GM19372 (cell line): ENCODE results near the gene DTNBP1.

ENCODE experiments used
- ATAC-seq: cut with Tn5 transposase; IDR thresholded peaks from one replicate; pipeline ENCODE4 v1.9.1; 2021; ENCODE audit warnings: mild to moderate bottlenecking, low read depth, moderate library complexity; ENCODE audit not compliant: unreplicated experiment

DTNBP1 gene

DNA sequence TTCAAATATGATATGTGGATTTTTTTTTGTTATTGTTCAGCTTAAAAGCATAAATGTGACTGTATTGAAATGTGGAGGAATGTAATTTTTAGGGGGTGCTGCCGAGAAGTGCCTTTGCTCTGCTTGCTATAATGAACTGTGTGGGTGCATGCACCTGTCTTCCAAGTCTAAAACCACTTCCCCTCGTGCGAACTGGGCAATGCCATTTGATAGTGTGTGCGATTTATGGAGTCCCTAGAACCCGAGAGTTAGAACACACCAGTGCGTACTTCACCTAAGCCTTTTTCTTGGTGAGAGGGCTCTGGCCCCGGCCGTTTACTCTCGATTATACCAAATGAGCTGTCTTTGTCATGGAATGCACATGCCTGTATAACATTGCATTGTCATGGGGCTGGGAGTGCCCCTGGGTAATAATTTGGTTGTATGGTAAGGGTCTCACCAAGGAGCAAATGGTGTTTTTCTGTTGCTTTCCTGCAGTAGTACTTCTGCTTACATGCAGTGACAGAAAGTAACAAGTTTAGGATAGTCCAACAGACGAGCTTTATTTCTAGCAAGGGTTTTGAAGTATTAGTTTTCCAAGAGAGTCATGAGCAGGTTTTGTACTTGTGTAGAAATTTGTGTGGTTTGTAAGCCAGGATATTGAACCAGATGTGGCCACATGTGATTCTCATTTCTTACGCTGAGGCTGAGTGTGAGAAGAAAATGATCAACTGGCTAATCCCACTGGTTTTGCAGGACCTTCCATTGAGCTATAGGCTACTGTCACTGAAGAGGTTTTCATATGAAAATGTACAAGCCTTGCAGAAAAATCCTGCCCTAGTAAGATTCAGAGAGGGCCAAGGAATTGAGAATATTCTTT lies 172.4 kb downstream of the DTNBP1 start:
- no peak for ATAC-seq

DNA sequence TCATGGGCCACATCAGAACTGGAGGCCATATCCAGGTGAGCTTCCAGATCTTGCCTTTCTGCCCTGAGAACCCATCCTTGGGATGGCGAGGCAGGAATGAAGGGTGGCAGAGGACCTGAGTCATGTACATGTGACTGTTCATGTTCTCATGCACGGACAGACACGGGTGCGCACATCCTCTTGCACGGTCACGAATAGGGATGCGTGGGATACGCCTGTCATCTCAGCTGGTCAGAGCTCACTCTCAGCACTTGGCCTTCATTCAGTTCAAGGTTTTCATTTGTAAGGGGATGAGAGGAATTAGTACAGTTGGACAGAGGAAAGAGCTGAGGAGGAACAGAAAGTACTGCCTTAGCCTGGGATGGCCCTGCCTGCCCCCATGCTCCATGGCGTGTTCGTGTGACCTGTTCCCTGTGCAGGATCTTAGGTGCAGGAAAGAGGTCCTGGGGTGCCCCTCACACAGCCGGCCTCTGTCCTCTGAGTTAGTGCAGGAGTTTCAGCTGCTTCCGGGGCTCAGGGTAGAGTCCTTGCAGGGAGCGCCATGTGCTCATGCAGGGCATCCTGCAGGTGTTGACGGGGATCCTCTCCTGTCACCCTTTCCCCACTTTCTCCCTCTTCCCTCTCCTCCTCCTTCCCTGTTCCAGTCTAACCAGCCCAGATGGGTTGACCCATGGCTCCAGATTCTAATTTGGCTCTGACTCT lies 173.4 kb downstream of the DTNBP1 start:
- no peak for ATAC-seq

DNA sequence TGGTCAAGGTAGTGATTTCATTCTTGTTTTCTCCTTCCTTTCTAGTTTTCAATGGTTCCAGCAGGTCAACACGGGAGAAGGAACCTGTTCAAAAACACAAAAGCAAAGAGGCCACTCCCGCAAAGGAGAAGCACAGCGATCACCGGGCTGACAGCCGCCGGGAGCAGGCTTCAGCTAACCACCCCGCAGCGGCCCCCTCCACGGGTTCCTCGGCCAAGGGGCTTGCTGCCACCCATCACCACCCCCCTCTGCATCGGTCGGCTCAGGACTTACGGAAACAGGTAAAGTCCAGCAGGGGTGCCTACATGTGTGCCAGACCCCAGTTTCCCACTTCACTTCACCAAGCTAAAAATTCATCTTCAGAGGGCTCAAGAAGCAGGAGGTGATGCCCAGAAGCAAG lies 175.6 kb downstream of the DTNBP1 start:
- no peak for ATAC-seq

DNA sequence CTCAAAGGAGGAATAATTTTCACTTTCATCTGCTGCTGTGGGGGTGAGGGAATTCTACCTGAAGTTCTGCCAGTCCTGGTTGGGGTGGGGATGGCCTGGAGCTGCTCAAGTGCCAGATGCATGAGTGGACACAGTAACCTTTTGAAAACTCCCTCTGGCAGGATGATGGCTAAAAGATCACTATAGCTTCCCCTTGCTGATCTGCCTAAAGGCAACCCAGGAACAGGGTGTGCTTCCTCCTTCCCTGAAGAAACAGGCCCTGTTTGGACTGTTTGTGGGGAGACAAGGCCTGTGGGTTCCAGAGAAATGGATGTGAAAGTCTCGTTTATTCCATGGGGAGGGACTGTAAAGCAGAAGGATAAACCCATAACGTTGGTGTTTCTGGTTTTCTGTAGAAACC lies 176.9 kb downstream of the DTNBP1 start:
- ATAC-seq, result no peak

DNA sequence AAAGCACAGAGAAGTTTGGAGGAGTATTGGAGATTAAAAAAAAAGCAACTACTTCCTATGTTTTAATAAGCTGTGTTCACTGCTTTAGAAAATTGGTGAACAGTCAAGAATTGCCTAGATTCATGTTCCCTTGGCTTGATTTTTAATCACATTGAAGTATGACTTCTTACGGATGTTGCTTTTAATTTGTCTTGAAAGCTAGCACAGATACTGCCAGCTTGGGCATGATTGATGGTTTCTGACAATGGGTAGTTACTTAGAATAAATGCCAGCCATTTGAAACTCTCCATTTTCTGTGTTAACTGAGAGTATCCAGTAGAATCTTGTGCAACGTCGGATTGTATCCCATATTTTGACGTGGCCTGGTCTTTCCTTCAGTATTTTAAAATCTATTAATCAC lies 178.0 kb downstream of the DTNBP1 start:
- ATAC-seq, result no peak

DNA sequence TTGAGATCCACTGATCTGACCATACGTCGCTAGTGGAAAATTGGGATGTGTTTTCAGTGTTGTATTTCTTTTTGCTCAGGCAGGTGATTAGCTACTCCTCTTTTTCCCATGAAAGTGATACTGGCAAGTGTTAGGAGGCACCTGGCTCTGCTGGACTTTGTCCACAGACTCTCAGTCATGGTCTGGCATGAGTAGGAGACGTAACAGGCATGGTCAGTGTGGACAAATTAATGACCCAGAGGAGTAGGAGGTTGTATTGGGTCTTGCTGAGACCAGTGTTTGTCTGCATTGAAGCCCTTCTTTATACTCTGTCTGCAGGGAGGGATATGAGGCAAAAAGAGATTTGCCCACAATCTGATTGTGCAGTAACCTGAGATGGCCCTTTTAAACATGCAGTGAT lies 178.7 kb downstream of the DTNBP1 start:
- no peak for ATAC-seq

DNA sequence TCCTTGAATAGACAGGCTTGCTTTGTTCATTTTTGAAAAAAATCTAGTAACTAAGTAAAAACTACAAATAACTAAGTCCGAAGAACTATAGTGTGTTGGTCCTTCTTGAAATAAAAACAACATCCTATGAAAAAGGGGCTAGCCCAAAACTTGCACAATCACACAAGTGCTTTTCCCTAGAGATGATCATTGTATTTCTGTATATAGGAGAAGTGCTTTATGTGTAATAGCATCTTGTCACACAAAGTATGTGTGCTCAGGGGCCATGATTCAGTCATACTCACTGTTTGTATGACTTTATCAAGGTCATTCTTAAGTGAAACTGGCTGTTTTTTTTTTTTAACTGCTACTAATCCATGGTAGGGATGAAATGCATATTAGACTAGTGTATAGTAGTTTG lies 179.8 kb downstream of the DTNBP1 start:
- ATAC-seq, result no peak

DNA sequence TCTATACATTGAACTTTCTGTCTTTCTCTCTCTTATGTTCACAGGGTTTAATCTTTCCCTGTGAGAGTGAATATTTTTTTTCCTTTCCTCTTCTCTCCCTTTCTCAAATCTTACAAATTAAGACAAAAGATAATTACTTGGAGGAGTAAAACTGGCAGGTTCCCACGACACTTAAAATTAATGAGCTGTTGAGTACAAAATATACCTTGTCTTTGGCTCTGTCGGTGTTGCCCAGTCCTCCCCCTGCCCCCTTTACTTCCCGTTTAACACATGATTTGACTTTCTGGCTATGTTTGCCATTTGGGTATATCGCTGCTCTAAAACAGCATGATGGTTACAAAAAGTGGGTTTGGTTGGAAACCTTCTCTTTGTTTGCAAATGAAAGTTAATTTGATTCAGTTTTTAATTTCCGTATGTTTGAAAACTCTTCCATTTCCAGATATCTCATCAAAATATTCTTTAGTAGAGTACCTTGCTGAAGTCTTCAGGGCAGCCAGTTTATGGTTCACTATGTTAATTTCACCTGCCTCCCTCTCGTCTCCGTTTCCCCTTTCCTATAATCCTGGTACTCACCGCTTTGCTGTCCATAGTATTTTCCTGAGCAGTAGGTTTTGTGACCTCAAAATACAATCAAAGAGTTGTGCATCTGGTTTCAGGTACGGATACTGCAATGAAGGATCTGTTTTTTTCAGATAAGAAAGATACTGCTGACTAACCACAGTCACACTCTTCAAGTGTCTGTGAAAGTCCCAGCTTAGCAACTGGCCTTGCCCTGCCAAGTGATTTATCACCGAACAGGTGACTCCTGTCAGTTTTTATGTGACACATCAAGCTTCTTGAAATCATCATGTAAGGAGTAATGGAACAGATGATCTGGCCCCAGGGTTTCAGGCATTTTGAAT lies 181.2 kb downstream of the DTNBP1 start:
- ATAC-seq, result no peak

DNA sequence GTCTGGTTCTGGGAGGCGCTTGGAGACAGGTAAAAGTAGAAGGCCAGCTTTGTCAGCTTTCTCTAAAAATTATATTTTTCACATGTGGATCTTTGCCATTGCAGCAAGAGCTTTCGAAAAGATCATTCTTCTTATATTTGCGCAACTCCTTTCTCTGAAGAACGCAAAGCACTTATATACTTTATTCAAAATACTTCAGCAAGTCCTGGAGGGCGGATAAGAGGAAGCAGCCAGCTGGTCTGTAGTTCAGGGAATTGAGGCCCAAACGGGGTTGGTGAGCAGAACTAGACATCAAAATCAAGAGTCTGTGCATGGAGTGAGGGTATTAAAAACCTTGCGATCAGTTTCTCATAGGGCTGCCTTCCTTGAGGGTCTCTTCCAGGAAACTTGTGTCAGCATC lies 182.3 kb downstream of the DTNBP1 start:
- no peak for ATAC-seq

DNA sequence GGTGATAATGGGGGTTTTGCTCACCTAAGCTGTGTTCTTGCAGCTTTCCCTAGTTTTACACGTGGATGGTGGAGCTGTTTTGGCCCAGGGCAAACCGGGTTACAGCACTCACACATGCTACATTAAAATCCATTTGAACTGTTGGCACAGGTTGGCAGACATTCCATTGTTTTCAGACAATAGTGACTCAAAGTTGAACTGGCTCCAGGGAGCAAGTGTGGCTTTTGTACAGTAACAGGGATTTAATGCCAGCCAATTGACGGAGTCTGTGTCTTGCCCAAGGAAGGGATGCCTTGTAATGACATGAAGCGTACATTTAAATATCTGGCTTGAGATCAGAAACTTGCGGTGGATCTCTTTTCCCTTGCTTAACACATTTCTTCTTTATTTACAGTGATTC lies 183.1 kb downstream of the DTNBP1 start:
- no peak for ATAC-seq

DNA sequence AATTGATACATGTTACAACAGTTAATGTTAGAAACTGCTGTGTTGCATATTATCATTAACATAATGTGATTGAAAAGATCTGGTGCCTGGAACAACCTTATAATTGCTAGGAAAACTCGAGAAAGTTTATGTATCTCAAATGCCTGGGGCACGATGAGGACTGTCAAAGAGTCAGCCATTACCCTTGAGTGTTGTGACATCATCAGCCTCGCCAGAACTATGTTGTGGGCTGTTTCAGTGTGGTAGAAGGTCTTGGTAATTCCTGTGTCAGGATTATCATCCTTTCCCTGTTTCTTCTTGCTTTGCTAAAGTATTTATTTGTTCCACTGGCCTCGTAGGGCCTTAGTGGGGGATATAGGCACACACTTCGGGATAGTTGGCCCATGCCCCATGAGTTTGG lies 185.1 kb downstream of the DTNBP1 start:
- no peak for ATAC-seq

DNA sequence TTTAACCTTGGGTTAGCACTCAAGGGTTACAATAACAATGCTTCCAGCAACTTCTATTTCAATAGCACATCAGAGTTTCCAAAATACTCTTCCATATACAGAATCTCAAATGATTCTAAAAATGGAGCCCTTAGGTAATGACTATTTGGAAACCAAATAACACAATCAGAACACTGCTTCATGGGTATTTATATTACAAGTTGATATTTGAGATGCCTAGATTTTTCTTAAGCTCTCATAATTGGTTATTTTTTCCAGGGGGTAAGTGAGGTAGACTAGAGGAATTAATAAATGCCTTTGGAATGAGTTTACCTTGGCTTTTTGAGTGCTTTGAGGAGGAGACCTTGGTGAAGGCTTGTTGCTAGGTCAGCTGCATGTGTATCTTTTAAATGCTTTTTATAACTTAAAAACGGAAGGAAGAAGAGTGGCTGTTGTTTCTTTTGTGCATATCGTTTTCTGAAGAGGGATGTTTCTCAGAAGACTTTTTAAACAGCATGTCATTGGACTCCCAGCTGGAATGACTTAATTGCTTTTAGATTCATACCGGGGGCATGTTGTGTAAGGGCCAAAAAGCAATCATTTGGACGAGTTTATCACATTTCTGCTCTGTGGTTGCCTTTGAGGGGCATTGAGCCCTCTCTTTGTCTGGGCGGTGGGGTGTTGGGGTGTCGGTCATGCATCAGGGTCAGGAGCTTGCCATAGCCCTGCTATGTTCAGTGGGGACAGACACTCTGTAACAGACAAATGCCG lies 186.0 kb downstream of the DTNBP1 start:
- ATAC-seq, result no peak

DNA sequence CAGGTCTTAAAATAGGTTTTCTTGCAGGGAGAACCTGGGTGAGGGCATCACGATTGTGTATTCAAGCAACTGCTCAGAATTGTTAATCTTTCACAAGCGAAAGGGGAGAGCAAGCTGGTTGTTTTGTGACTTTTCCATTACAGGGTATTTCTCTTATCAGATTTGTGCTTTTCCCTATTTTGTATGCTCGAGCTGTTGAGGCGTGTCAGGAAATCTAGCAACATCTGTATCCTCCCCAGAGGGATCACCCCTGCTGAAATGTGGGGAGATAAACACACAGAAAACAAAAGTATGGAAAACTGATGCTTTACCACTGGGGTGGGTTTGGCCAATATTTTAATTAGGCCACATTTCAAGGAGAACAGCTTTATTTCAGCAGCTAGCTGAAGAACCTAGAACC lies 187.0 kb downstream of the DTNBP1 start:
- ATAC-seq, result no peak

DNA sequence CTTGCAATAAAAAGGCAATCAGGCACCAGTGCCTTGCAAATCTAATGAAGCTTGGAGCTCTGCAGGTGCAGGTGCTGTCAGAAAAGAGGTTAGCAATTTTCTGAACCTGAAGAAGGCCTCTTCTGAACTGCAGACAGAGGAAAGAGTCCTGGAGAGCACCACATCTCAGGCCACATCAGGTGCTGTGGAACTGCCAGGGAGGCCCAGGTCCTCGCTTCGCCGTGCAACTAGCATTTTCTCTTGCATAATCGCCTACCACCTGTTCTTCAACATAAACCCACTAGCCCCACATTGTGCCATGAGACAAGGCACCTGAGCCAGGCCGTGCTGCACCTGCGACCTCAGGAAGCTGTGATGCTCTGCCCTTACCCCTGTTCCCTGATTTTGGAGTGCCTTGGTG lies 187.6 kb downstream of the DTNBP1 start:
- ATAC-seq, result no peak

DNA sequence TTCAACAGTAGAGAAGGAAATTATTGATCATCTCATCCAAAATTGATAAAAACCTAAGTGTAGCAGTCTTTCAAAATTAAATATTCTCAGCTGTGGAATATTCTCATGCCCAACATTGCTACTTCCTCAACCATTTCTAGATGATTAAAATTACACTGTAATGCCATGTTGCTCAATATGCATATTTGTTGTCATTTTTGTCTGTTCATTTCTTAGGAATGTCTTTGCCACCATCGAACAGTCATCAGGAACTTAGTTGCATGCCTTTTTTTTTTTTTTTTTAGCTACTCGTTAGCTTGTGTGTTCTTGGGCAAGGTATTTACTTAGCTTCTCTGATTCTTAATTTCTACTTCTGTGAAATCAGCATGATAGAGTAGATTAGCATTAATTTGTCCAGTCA lies 188.6 kb downstream of the DTNBP1 start:
- no peak for ATAC-seq

DNA sequence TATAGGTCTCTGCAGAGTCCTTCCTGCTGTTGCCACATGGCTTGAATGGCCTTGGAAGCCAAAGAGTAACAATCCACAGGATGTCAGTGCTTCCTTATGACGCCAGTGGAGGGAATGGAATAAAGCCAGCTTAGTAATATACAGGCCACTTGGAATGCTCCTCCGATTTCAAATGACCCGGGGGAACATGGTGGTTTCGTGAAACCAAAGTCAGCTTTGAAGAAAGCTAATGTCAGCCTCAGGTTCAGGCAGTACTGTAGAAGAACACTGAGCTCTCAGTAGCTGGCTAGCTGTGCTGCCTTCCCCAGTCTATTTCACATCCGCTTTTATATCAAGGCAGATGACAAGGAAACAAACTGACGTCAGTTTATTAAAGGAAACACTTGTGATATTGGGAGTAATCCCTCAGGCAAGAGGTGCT lies 189.1 kb downstream of the DTNBP1 start:
- ATAC-seq, result no peak

DNA sequence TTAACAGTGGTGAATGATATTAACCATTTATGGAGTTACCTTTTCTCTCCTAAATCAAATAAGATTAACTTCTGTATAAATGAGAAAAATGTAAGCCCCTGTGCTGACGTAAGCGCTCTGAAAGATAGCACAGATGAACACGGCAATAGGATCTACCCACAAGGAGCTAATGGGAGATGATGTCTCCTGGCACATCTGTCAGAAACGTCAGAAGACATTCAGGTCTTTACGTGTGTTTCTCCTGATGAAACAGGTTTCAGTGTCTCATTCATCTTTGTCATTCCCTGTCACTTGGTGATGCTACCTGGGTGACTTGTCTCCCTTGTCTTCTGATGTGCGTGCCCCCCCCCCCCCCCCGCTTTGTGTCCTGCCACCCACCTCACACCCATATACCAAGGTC lies 189.7 kb downstream of the DTNBP1 start:
- ATAC-seq, result no peak
